ENCODE results near the gene HGS. TPM values are rescaled to one million over a fixed set of nuclear protein-coding genes. Genes with fewer than 3 reads are reported as not detected.

Gene HGS
- total and polyA plus RNA-seq, 2 experiments from 2014 or later = 59.2 to 128 TPM

DNA sequence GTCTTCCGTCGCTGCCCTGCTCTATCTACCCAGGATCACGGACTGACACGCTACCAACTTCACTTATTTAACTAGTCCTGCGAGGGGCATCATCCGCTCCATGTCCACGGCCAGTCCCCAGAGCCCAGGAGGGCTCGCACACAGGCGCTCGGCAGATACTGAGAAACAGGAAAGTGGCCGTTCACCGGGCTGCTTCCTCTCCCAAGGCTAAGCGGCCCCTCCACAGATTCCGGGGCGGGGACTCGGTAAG, 17.8 kb upstream of the HGS start:
- peaks cover 34% of the 10 kb centered on the region for H3K79me2 ChIP-seq

DNA sequence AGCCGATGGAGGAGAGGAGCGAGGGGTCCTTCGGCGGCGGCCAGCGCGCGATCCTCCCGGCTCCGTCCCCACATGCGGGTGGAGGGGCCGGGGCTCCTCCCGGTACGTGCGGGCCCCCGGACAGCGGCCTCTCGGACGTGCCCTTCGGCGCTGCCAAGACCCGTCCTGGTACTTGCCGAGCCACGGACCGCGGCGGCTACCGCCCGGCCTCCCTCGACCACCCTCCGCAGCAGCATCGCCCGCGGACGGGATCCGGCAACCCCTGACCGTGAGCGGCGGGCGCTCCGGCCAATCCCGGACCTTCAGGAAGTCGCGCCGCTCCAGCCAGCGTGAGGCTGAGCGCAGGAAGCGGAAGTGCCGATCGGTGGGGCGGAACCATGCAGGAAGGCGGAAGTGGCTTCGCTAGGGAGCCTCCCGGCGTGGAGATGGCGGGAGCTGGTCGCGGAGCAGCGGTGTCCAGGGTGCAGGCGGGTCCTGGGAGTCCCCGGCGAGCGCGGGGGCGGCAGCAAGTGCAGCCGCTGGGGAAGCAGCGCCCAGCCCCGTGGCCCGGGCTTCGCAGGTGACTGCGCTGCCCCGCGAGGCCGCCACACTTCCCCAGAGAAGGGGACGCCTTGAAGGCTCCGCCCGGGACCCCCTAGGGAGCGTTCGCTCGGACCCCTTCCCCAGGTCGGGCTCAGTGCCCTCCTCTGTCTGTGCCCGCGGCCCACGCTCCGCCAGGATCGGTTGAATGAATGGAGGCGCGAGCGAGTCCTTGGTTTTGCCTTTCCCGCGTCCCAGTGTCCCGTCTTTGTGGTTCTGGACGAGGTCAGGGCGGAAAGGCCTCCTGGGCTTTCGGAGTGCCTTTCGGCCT, 17.2 kb upstream of the HGS start, which contains the start of the genes CCDC137 and OXLD1:
Gene CCDC137, plus strand, starts transcription at position 396 of the 850 bp plus-strand sequence. Its CDS starts 30 bp downstream, at position 426.
Gene OXLD1, minus strand, starts transcription at position 264 of the 850 bp plus-strand sequence. Its CDS starts 28 bp downstream, at position 236.
- Histone ChIP-seq H3K4me2 (peak within 1 kb of the TSS; percentile 88), H3K9me2 (replicated peaks; ENCODE audit: insufficient read depth) (no peaks in the 10 kb centered on the region), H3K4me1 (ENCODE audit: insufficient read depth) (peaks cover 15% of the 10 kb centered on the region), H3K79me2 (peaks cover 34% of the 10 kb centered on the region), H3K9me3 (ENCODE audit: low read depth) (no peaks in the 10 kb centered on the region), H2AFZ (peak within 1 kb of the TSS; percentile 85), H3K4me3 (peak within 1 kb of the TSS; percentile 89), H3K36me3 (replicated peaks; ENCODE audit: insufficient read depth, low read depth) (no peaks in the 10 kb centered on the region), H3K27me3 (no peaks in the 10 kb centered on the region), H4K20me1 (ENCODE audit: insufficient read depth, poor library complexity, severe bottlenecking) (no peaks in the 10 kb centered on the region), H3K27ac (peak within 1 kb of the TSS; percentile 94)
- DNase-seq (ENCODE audit: low spot score) = peak; percentile 98
- no peak for TF ChIP-seq CTCF (IDR thresholded peaks at IDR 0.05; ENCODE audit: poor library complexity)
- no peak for TF ChIP-seq EZH2 (IDR thresholded peaks at IDR 0.05; ENCODE audit: borderline replicate concordance)
- no peak for TF ChIP-seq EZH2phosphoT487 (IDR thresholded peaks at IDR 0.05; ENCODE audit: low read depth, severe bottlenecking, unreplicated experiment)
- 2% methylated on average over 78 of the region's 96 CpGs for WGBS (ENCODE audit: low lambda C conversion rate, missing lambda C conversion rate)

More for the DNA sequence above, 17.8 kb upstream of the HGS start:
- H3K36me3 ChIP-seq (replicated peaks; ENCODE audit: insufficient read depth, low read depth) = no peaks in the 10 kb centered on the region
- peak overlapping the region; percentile 88 for H3K4me2 ChIP-seq
- TF ChIP-seq EZH2phosphoT487 (IDR thresholded peaks at IDR 0.05; ENCODE audit: low read depth, severe bottlenecking, unreplicated experiment) = no peak
- TF ChIP-seq EZH2 (IDR thresholded peaks at IDR 0.05; ENCODE audit: borderline replicate concordance) = no peak
- H3K27me3 ChIP-seq = no peaks in the 10 kb centered on the region
- DNase-seq (ENCODE audit: low spot score) = no peak
- peak overlapping the region; percentile 94 for H3K27ac ChIP-seq
- 1% methylated on average over 16 of the region's 16 CpGs for WGBS (ENCODE audit: low lambda C conversion rate, missing lambda C conversion rate)
- H2AFZ ChIP-seq = peak overlapping the region; percentile 85
- peaks cover 15% of the 10 kb centered on the region for H3K4me1 ChIP-seq (ENCODE audit: insufficient read depth)
- no peaks in the 10 kb centered on the region for H3K9me2 ChIP-seq (replicated peaks; ENCODE audit: insufficient read depth)
- no peaks in the 10 kb centered on the region for H3K9me3 ChIP-seq (ENCODE audit: low read depth)
- peak overlapping the region; percentile 89 for H3K4me3 ChIP-seq
- H4K20me1 ChIP-seq (ENCODE audit: insufficient read depth, poor library complexity, severe bottlenecking) = no peaks in the 10 kb centered on the region

DNA sequence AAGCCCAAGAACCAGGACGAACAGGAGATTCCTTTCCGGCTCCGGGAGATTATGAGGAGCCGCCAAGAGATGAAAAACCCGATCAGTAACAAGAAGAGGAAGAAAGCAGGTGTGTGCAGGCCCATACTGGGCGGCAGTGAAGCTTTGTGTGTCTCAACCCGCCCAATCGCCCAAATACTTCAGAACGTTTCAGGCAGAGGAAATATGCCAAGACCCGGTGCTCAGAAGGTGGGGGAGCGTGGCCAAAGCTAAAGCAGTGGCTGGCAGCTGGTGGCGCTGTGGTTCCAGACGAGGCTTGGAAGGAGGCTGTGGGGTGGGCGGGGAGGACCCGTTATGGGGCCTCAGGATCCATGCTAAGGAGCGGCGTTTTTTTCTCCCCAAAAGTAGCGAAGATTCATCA, 16.1 kb upstream of the HGS start:
- H3K9me3 ChIP-seq (ENCODE audit: low read depth) = no peaks in the 10 kb centered on the region
- H3K4me1 ChIP-seq (ENCODE audit: insufficient read depth) = peaks cover 15% of the 10 kb centered on the region
- H4K20me1 ChIP-seq (ENCODE audit: insufficient read depth, poor library complexity, severe bottlenecking) = no peaks in the 10 kb centered on the region
- H3K4me3 ChIP-seq = peak overlapping the region; percentile 20
- H3K4me2 ChIP-seq = peak overlapping the region; percentile 82
- H3K79me2 ChIP-seq = peaks cover 34% of the 10 kb centered on the region
- no peaks in the 10 kb centered on the region for H3K36me3 ChIP-seq (replicated peaks; ENCODE audit: insufficient read depth, low read depth)
- H3K27me3 ChIP-seq = no peaks in the 10 kb centered on the region
- H3K9me2 ChIP-seq (replicated peaks; ENCODE audit: insufficient read depth) = no peaks in the 10 kb centered on the region
- H2AFZ ChIP-seq = no peak overlapping the region
- TF ChIP-seq CTCF (IDR thresholded peaks at IDR 0.05; ENCODE audit: poor library complexity) = no peak
- TF ChIP-seq EZH2phosphoT487 (IDR thresholded peaks at IDR 0.05; ENCODE audit: low read depth, severe bottlenecking, unreplicated experiment) = no peak
- TF ChIP-seq EZH2 (IDR thresholded peaks at IDR 0.05; ENCODE audit: borderline replicate concordance) = no peak
- DNase-seq (ENCODE audit: low spot score) = no peak
- 96% methylated on average over 18 of the region's 18 CpGs for WGBS (ENCODE audit: low lambda C conversion rate, missing lambda C conversion rate)
- no peak overlapping the region for H3K27ac ChIP-seq

DNA sequence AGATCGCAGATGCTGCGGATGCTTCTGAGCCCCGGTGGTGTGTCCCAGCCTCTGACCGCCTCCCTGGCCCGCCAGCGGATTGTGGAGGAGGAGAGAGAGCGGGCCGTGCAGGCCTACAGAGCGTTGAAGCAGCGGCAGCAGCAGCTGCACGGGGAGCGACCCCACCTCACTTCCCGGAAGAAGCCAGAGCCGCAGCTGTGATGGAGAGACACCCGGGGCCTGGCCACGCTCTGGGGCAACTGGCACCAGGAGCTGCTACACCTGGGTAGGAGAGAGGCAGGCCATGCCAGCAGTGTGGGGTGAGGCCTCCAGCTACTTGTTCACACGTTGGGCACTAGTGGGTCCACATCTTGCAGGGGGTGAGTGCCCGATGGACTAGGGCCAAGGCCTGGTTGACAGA, 11.3 kb upstream of the HGS start:
- Histone ChIP-seq H3K4me3 (no peak overlapping the region), H3K27me3 (no peaks in the 10 kb centered on the region), H3K4me1 (ENCODE audit: insufficient read depth) (peaks cover 4% of the 10 kb centered on the region), H4K20me1 (ENCODE audit: insufficient read depth, poor library complexity, severe bottlenecking) (no peaks in the 10 kb centered on the region), H3K9me2 (replicated peaks; ENCODE audit: insufficient read depth) (no peaks in the 10 kb centered on the region), H3K36me3 (replicated peaks; ENCODE audit: insufficient read depth, low read depth) (no peaks in the 10 kb centered on the region), H2AFZ (no peak overlapping the region), H3K79me2 (peaks cover 22% of the 10 kb centered on the region), H3K27ac (no peak overlapping the region), H3K4me2 (no peak overlapping the region), H3K9me3 (ENCODE audit: low read depth) (no peaks in the 10 kb centered on the region)
- TF ChIP-seq EZH2 (IDR thresholded peaks at IDR 0.05; ENCODE audit: borderline replicate concordance) (no peak), CTCF (IDR thresholded peaks at IDR 0.05; ENCODE audit: poor library complexity) (no peak), EZH2phosphoT487 (IDR thresholded peaks at IDR 0.05; ENCODE audit: low read depth, severe bottlenecking, unreplicated experiment) (no peak)
- no peak for DNase-seq (ENCODE audit: low spot score)
- 95% methylated on average over 16 of the region's 18 CpGs for WGBS (ENCODE audit: low lambda C conversion rate, missing lambda C conversion rate)
